Myocyte (in vitro differentiated cells): Measurements from ENCODE around the gene CHCHD6. TPM values are rescaled to one million over a fixed set of nuclear protein-coding genes. Genes with fewer than 3 reads are reported as not detected.
A peak's percentile ranks its signal among the peaks of the same experiment; 100 is the strongest.

Experiments used
- DNase-seq: peaks from one replicate; pipeline ENCODE4 v3.0.0-alpha.2; 2012; ENCODE audit warnings: low read depth
- total RNA-seq: library from RNA; depleted of rRNA; stranded (reverse); fragments of >200 nt; gene quantifications from 2 replicates; pipeline ENCODE4 v1.2.3, GENCODE V29; 2014

Gene CHCHD6
- total RNA-seq, 1 donor from 2014 or later, result 11.8 TPM

- no peak for DNase-seq
Measured at GRCh38 chr3:126970921-126971320, 266.9 kb downstream of the CHCHD6 start.

DNA sequence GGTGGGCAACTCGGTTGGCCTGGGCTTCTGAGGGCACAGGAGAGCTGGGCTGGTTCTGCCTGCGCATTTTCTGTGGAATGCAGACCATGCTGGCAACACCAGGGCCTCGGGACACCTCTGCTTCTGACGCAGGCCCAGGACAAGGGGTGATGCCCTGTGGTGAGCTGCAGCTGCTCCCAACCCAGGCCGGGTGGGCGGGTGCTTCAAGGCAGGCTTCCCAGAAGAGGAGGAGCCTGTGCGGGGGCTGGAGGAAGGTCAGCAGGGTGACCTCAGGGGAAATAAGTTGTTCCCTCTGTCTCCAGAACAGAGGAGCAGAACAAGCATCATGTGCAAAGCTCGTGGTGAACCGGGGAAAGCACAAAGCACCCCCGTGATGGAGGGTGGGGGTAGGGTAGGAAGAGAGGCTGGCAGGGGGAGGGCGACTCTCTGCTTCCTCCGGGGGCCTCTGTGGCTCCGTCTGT lies 267.9 kb downstream of the CHCHD6 start:
- DNase-seq, result peak; percentile 87

- no peak for DNase-seq
Measured at GRCh38 chr3:126972866-126973265, 268.8 kb downstream of the CHCHD6 start.

DNA sequence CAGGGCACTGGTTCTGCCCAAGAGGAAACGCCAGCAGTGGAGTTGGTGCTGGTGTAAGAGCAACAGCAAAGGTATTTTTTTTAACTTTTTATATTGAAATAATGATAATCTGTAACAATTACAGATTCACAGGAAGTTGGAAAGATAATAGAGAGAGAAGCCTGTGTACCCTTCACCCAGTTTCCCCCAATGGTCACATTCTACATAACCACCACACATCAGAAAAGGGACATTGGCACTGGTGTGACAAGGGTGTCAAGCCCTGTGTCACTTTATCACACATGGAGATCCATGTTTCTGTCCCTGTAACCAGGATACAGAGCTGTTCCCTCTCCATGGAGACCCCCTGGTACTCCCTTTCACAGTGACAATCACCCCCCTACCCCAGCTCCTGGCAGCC lies 269.8 kb downstream of the CHCHD6 start:
- DNase-seq, result no peak

- no peak for DNase-seq
Measured at GRCh38 chr3:126974756-126975155, 270.7 kb downstream of the CHCHD6 start.

DNA sequence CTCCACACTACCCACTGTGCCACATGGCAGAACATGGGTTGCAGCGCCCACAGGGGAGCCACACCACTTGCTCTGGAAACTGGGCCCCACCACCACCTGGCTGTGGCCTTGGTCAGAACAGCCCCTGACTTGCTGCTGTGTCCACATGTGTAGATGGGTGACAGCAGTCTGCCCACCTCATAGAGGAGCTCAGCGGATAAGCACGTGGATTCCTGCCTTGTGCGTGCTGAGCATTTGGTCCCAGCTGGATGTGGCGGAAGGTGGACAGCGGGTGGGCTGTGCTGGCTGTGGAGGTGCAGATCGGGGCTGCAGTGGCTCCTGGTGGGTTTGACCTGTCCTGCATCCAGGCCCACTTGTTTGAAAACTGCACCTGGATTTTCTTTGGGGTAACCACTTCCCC lies 272.9 kb downstream of the CHCHD6 start:
- DNase-seq, result no peak

GRCh38 chr3:126977821-126978220 lies 273.8 kb downstream of the CHCHD6 start:
- no peak for DNase-seq

GRCh38 chr3:126978291-126978690 lies 274.3 kb downstream of the CHCHD6 start:
- DNase-seq, result no peak

DNA sequence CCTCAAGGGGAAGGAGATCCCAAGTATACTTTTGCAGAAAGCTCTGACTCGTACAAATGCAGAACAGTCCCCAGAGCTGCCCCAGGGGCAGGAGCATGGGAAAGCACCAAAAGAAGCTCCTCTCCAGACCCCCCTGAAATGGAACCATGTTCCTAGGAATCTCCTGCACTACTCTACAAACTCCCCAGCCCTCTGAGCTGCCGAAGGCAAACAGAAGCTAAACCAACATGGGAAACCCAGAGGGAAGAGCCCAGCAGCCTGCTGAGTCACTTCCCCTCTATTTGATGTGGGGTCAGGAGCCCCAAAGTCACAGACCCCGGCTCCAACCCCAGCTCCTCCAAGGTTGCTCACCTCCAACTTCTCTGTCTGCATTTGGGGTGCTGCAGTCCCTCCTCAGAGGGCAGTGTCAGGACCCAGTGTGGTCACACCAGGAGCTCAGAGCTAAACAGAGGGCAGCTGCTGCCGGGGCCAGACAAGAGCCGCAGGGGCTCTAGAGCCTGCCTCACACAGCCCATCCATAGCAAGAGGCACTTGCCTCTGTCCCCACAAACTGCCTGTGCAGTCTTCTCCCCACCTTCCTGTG lies 275.1 kb downstream of the CHCHD6 start:
- DNase-seq, result no peak

DNA sequence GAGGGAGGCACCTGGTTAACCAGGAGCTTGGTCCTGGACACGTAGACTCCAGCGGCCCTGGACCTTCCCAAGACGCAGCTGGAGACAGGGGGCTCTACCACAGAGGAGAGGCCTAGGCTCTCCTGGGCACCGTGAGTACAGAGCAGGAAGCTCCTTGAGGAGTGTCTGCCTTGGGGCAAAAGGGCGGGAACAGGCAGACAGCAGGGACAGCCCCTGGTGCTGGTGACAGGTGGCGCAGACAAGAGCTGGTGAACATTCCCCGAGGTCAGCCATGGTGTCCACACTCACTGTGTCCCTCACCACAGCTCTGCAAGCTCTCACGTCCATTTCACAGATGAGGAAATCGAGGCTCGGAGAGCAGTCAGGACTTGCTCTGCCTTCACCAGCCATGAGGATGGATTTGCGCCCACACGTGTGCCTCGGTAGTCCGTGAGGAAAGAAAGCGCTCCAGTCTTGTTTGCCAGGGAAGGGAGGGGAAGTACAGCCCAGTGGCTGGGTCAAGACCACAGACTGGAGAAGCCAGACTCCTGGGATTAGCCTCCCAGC lies 276.3 kb downstream of the CHCHD6 start:
- DNase-seq, result no peak

- no peak for DNase-seq
Measured at GRCh38 chr3:126982126-126982470, 278.1 kb downstream of the CHCHD6 start.

- DNase-seq, result peak; percentile 76
Measured at GRCh38 chr3:126982471-126983175, 278.6 kb downstream of the CHCHD6 start, which contains the start of gene PLXNA1. TSS of gene PLXNA1 (plus strand) at chr3:126983115. CDS start at chr3:126988594, 5,479 bp downstream.

DNA sequence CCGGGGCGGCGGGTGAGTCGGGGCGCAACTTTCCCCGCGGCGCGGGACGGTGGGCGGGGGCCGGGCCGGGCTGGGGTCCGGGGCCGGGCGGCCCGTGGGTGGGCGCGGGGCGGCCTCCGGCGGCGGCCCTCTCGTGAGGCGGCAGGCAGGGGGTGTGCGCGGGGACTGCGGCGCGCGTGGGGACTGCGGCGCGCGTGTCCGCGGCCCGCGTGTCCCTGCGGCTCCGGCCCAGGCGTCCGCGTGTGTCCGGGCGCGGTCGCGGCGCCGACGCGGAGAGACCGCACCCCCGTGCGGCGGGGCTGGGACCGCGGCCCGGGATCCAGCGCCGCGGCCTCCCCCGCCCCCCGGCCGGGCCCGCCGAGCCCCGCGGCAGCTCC lies 279.2 kb downstream of the CHCHD6 start:
- no peak for DNase-seq

DNA sequence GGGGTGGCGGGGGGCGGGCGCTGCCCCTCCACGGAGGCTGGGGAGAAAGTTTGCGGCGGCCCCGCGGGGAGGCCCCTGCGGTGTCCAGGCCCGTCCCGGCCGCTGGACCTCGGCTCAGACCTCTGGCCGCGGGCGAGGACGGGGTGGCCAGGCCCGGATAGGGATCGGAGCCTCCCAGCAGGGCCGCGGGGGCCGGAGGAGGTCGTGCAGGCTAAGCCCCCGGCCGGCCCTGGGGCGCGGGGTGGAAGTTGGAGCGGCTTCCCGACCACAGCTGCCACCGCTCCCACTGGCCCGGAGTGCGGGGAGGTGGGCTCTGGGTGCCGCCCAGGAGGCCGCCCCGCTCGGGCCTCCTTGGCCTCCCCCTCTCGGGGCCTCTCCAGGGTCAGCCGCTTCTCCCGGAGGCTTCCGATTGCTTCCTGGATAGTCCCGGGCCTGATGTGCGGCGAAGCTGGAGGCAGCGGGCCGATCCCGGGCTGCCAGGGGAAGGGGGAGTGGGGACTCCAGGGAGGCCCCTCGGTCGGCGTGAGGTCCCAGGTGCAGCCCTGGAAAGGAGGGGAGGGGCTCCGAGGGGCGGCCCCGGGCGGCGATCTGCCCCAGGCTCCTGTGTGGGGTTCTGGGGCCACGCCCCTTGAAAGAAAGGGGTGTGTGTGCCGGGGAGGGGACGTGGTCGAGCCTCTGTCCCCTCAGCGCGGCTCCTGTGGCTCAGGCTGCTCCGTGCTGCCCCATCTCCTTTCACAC lies 279.8 kb downstream of the CHCHD6 start:
- DNase-seq, result peak; percentile 54

DNA sequence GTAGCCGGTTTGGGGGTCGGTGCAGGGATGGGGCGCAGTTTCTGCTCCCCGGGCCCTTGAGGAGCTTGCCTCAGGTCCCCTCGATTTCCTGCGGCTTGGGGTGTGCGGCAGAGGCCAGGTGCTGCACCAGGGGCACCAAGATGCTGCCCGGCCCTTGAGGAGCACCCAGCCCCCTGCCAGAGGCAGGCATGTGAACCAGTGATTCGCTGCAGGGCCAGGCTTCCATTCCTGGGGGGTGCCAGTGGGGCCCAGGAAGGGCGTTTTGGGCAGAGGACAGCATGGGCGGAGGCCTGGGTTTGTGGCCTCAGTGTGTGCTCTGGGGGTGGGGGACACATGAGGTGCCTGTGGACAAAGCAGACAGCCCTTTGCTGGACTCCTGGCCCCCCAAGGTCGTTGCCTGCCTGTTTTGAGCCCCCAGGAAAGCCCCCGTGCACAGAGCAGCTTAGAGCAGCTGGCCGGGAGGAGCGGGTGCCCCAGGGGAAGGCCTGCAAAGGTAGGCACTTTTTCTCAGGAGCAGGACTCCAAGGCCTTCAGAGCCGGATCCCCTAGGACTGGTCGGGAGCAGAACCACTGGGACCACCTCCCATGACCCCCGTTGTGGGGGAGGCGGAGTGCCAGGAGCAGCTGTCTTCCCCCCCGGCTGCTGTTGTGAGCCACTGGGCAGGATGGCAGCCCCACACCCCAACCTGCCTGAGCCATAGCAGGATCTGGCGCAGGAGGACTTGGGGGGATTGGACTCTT lies 280.5 kb downstream of the CHCHD6 start:
- DNase-seq, result no peak

GRCh38 chr3:126985132-126985985 lies 281.3 kb downstream of the CHCHD6 start:
- no peak for DNase-seq

- no peak for DNase-seq
Measured at GRCh38 chr3:126986001-126986400, 282.0 kb downstream of the CHCHD6 start.

- DNase-seq, result no peak
Measured at GRCh38 chr3:126987129-126987528, 283.1 kb downstream of the CHCHD6 start.

DNA sequence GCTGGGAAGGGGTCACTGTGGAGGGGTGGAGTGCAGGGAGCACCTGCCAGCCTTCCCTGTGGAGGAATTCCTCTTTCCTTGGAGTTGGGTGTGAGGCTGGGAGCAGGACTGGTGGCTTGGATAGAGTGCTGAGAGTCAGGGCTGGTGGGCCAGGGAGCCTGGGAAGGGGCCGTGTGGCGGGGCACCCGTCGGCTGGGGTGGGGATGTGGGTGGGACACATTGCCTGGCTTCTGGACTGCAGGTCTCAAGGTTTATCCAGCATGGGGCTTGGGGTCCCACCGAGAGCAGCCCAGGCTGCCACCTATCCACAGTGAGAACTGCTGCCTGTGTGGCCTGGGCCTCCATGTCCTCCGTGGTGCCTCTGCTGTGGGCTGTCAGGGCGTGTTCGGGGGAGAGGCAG lies 283.6 kb downstream of the CHCHD6 start:
- no peak for DNase-seq

GRCh38 chr3:126988451-126989021 lies 284.5 kb downstream of the CHCHD6 start:
- DNase-seq, result no peak
